Suprapubic skin (tissue), 4 donors: ENCODE data around the gene CNGB1. TPM values are rescaled to one million over a fixed set of nuclear protein-coding genes. Genes with fewer than 3 reads are reported as not detected.

ENCODE experiments used
- DNase-seq, 2 donors: peaks; one replicate each; pipeline ENCODE4 v3.0.0-alpha.2; 2019; ENCODE audit warnings: low spot score in 2 of 2
- H3K27ac ChIP-seq: fragments of 200-600 bp; sonication (generic); one replicate; pipeline ENCODE4 v1.5.1; 2019
- H3K27me3 ChIP-seq: fragments of 200-600 bp; sonication (generic); one replicate; pipeline ENCODE4 v1.5.1; 2019
- H3K36me3 ChIP-seq: fragments of 200-600 bp; sonication (generic); one replicate; pipeline ENCODE4 v1.5.1; 2019
- H3K4me1 ChIP-seq: fragments of 200-600 bp; sonication (generic); one replicate; pipeline ENCODE4 v1.5.1; 2019
- H3K4me3 ChIP-seq: fragments of 200-600 bp; sonication (generic); one replicate; pipeline ENCODE4 v1.5.1; 2019; ENCODE audit warnings: mild to moderate bottlenecking
- H3K9me3 ChIP-seq: fragments of 200-600 bp; sonication (generic); one replicate; pipeline ENCODE4 v1.5.1; 2019
- EP300 ChIP-seq: sonication (generic); formaldehyde crosslinking; IDR thresholded peaks from one replicate; pipeline ENCODE4 v1.6.1; 2017; ENCODE audit warnings: antibody characterized with exemption
- POLR2A ChIP-seq, 2 donors: fragments of 450-650 bp; IDR thresholded peaks; one replicate each; pipeline ENCODE4 v1.6.1; 2017; ENCODE audit warnings: antibody characterized with exemption in 2 of 2, mild to moderate bottlenecking in 2 of 2, moderate library complexity in 2 of 2
- POLR2AphosphoS5 ChIP-seq, 3 donors: sonication (generic); formaldehyde crosslinking; IDR thresholded peaks; one replicate each; pipeline ENCODE4 v1.6.1; 2017; ENCODE audit warnings: antibody characterized with exemption in 3 of 3
- WGBS: methylation state at CpG from one replicate; pipeline ENCODE4 v1.1.5; 2018; 5-methylcytosine and 5-hydroxymethylcytosine counted together
- total RNA-seq, 4 donors: library from RNA; depleted of rRNA; stranded (reverse); fragments of >200 nt; gene quantifications; one replicate each; pipeline ENCODE4 v1.1.0, GENCODE V29; 2016
- TF ChIP-seq, protein P1 (sequence below), 2 donors: fragments of 200-600 bp in 1 of 2; fragments of 450-650 bp in 1 of 2; sonication (generic) in 1 of 2; IDR thresholded peaks; one replicate each; pipeline ENCODE4 v1.5.1; 2016 to 2019; ENCODE audit warnings: antibody characterized with exemption in 2 of 2, mild to moderate bottlenecking in 1 of 2, moderate library complexity in 1 of 2

The CNGB1 gene
- total RNA-seq, 4 donors from 2014 or later: 0.08 TPM; not detected in 3

GRCh38 chr16:57937861-57938260 lies 33.1 kb downstream of the CNGB1 start:
- no peaks in the 10 kb centered on the region for H3K36me3 ChIP-seq
- H3K9me3 ChIP-seq: no peaks in the 10 kb centered on the region
- no peak for DNase-seq
- H3K27me3 ChIP-seq: no peaks in the 10 kb centered on the region
- whole genome bisulfite sequencing: 89% methylated on average over 4 of the region's 4 CpGs
- H3K4me1 ChIP-seq: peaks cover 30% of the 10 kb centered on the region
- no peak overlapping the region for H3K4me3 ChIP-seq
- TF ChIP-seq EP300: no peak
- no peak for TF ChIP-seq POLR2A (IDR thresholded peaks at IDR 0.05)
- no peak for TF ChIP-seq POLR2AphosphoS5 (IDR thresholded peaks at IDR 0.05)
- TF ChIP-seq, protein P1, sequence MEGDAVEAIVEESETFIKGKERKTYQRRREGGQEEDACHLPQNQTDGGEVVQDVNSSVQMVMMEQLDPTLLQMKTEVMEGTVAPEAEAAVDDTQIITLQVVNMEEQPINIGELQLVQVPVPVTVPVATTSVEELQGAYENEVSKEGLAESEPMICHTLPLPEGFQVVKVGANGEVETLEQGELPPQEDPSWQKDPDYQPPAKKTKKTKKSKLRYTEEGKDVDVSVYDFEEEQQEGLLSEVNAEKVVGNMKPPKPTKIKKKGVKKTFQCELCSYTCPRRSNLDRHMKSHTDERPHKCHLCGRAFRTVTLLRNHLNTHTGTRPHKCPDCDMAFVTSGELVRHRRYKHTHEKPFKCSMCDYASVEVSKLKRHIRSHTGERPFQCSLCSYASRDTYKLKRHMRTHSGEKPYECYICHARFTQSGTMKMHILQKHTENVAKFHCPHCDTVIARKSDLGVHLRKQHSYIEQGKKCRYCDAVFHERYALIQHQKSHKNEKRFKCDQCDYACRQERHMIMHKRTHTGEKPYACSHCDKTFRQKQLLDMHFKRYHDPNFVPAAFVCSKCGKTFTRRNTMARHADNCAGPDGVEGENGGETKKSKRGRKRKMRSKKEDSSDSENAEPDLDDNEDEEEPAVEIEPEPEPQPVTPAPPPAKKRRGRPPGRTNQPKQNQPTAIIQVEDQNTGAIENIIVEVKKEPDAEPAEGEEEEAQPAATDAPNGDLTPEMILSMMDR (IDR thresholded peaks at IDR 0.05): no peak
- no peak overlapping the region for H3K27ac ChIP-seq

GRCh38 chr16:57935904-57936303 lies 35.0 kb downstream of the CNGB1 start:
- DNase-seq: no peak
- Histone ChIP-seq H3K4me3 (no peak overlapping the region), H3K27me3 (no peaks in the 10 kb centered on the region), H3K4me1 (peaks cover 24% of the 10 kb centered on the region), H3K27ac (no peak overlapping the region), H3K9me3 (no peaks in the 10 kb centered on the region), H3K36me3 (no peaks in the 10 kb centered on the region)
- TF ChIP-seq POLR2AphosphoS5 (IDR thresholded peaks at IDR 0.05): no peak
- no peak for TF ChIP-seq POLR2A (IDR thresholded peaks at IDR 0.05)
- TF ChIP-seq EP300: no peak
- TF ChIP-seq, protein P1 (IDR thresholded peaks at IDR 0.05): no peak
- 71% methylated on average over 4 of the region's 4 CpGs for WGBS

DNA sequence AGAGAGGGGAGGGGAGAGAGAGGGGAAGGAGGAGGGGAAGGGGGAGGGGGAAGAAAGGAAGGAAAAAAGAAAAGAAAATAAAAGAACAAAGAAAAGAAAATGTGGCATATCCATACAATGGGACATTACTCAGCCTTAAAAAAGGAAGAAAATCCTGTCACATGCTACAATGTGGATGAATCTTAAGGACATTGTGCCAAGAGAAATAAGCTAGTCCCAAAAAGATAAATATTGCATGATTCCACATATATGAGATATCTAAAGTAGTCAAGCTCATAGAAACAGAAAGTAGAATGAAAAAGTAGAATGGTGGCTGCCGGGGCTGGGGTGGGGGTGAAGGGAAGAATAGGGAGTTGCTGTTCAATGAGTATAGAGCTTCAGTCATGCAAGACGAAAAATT lies 40.4 kb downstream of the CNGB1 start:
- no peaks in the 10 kb centered on the region for H3K4me1 ChIP-seq
- H3K36me3 ChIP-seq: no peaks in the 10 kb centered on the region
- peaks cover 6% of the 10 kb centered on the region for H3K27me3 ChIP-seq
- no peak for TF ChIP-seq POLR2A (IDR thresholded peaks at IDR 0.05)
- no peak for TF ChIP-seq EP300
- TF ChIP-seq, protein P1 (IDR thresholded peaks at IDR 0.05): no peak
- no peak for TF ChIP-seq POLR2AphosphoS5 (IDR thresholded peaks at IDR 0.05)
- 86% methylated on average over 2 of the region's 2 CpGs for WGBS
- no peak for DNase-seq
- no peak overlapping the region for H3K4me3 ChIP-seq
- no peak overlapping the region for H3K27ac ChIP-seq
- H3K9me3 ChIP-seq: no peaks in the 10 kb centered on the region

DNA sequence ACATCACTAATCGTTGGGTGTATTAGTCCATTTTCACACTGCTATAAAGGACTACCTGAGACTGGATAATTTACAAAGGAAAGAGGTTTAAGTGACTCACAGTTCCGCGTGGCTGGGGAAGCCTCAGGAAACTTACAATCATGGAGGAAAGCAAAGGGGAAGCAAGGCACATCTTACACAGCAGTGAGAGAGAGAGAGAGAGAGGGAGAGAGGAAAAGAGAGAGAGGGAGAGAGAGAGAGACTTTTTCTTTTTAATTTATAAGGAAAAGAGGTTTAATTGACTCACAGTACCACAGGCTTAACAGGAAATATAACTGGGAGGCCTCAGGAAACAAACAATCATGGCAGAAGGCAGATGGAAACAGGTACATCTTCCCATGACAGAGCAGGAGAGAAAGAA lies 41.7 kb downstream of the CNGB1 start:
- whole genome bisulfite sequencing: 80% methylated on average over 3 of the region's 3 CpGs
- Histone ChIP-seq H3K4me3 (no peak overlapping the region), H3K36me3 (no peaks in the 10 kb centered on the region), H3K27ac (no peak overlapping the region), H3K4me1 (no peaks in the 10 kb centered on the region), H3K9me3 (no peaks in the 10 kb centered on the region), H3K27me3 (peaks cover 6% of the 10 kb centered on the region)
- TF ChIP-seq POLR2A (IDR thresholded peaks at IDR 0.05): no peak
- TF ChIP-seq, protein P1 (IDR thresholded peaks at IDR 0.05): no peak
- no peak for DNase-seq

GRCh38 chr16:57926041-57926440 lies 44.9 kb downstream of the CNGB1 start:
- TF ChIP-seq, protein P1 (IDR thresholded peaks at IDR 0.05): no peak
- TF ChIP-seq POLR2A (IDR thresholded peaks at IDR 0.05) (no peak), EP300 (no peak), POLR2AphosphoS5 (IDR thresholded peaks at IDR 0.05) (no peak)
- Histone ChIP-seq H3K4me3 (no peak overlapping the region), H3K4me1 (no peaks in the 10 kb centered on the region), H3K9me3 (no peaks in the 10 kb centered on the region), H3K27ac (no peak overlapping the region), H3K27me3 (peaks cover 6% of the 10 kb centered on the region), H3K36me3 (no peaks in the 10 kb centered on the region)
- WGBS: 81% methylated on average over 2 of the region's 2 CpGs
- DNase-seq: no peak
